Measurements from ENCODE around the gene CCNL2. TPM values are rescaled to one million over a fixed set of nuclear protein-coding genes. Genes with fewer than 3 reads are reported as not detected.
"Not testable (repeated sequence)": the region's sequence is repeated elsewhere in the genome, so short reads cannot be mapped to it uniquely, and the experiment has no call there.

CCNL2 gene
- total RNA-seq, 6 experiments from 2014 or later, result 80.8 to 127 (median 101) TPM

GRCh38 chr1:1406821-1407635 is 7.9 kb upstream of the CCNL2 start, which contains the start of gene MRPL20:
MRPL20 (minus strand) TSS chr1:1407293; CDS start chr1:1407217, 76 bp downstream.
- intact Hi-C loops (cut with DNase I), result loop anchor here in 1 of 2 donors (5.0 kb wide), 1 partner anchor 35 kb away; no protein-coding TSS in a partner anchor
- H3K36me3 ChIP-seq, result peaks cover 0 to 26% (median 4%) of the 10 kb centered on the region in 4 donors
- TF ChIP-seq CTCF (IDR thresholded peaks at IDR 0.05), result no peak
- peak; percentile 82 for TF ChIP-seq POLR2A (IDR thresholded peaks at IDR 0.05)
- H3K27ac ChIP-seq, result peak within 1 kb of the TSS; percentile 65 to 82 (median 68)
- peak within 1 kb of the TSS; percentile 92 to 100 (median 100) for H3K4me3 ChIP-seq
- no peaks in the 10 kb centered on the region for H3K9me3 ChIP-seq
- ATAC-seq (peak; percentile 95 to 98 (median 98)), DNase-seq (peak; percentile 95 to 96 (median 96))
- 3% methylated on average over 6 of the region's 98 CpGs for WGBS (ENCODE audit: insufficient coverage, low coverage, low lambda C conversion rate, missing lambda C conversion rate)
- peaks cover 0 to 43% (median 15%) of the 10 kb centered on the region in 4 donors for H3K4me1 ChIP-seq
- no peaks in the 10 kb centered on the region for H3K27me3 ChIP-seq

GRCh38 chr1:1406101-1406820 is 7.1 kb upstream of the CCNL2 start:
- peaks cover 0 to 34% (median 6%) of the 10 kb centered on the region in 4 donors for H3K36me3 ChIP-seq
- no peaks in the 10 kb centered on the region for H3K27me3 ChIP-seq
- intact Hi-C loops (cut with DNase I), result loop anchor here in 1 of 2 donors (5.0 kb wide), 1 partner anchor 36 kb away; no protein-coding TSS in a partner anchor
- DNase-seq (no peak), ATAC-seq (peak in 1 of 4 donors; percentile 3)
- peak overlapping the region; percentile 92 to 100 (median 100) for H3K4me3 ChIP-seq
- no peaks in the 10 kb centered on the region for H3K9me3 ChIP-seq
- peak overlapping the region; percentile 65 to 82 (median 68) for H3K27ac ChIP-seq
- WGBS (ENCODE audit: insufficient coverage, low coverage, low lambda C conversion rate, missing lambda C conversion rate), result 28% methylated on average over 29 of the region's 43 CpGs
- H3K4me1 ChIP-seq, result peaks cover 0 to 50% (median 18%) of the 10 kb centered on the region in 4 donors
- TF ChIP-seq CTCF (IDR thresholded peaks at IDR 0.05) (no peak), POLR2A (IDR thresholded peaks at IDR 0.05) (no peak)

GRCh38 chr1:1403653-1404052 is 4.5 kb upstream of the CCNL2 start:
- WGBS (ENCODE audit: insufficient coverage, low coverage, low lambda C conversion rate, missing lambda C conversion rate), result 77% methylated on average over 5 of the region's 7 CpGs
- Histone ChIP-seq H3K27me3 (no peaks in the 10 kb centered on the region), H3K4me3 (no peak overlapping the region), H3K9me3 (no peaks in the 10 kb centered on the region), H3K4me1 (peaks cover 0 to 59% (median 19%) of the 10 kb centered on the region in 4 donors), H3K36me3 (peaks cover 0 to 36% (median 7%) of the 10 kb centered on the region in 4 donors), H3K27ac (no peak overlapping the region)
- intact Hi-C loops (cut with DNase I), result no loop called here
- no peak for ATAC-seq
- TF ChIP-seq POLR2A (IDR thresholded peaks at IDR 0.05), result no peak
- TF ChIP-seq CTCF (IDR thresholded peaks at IDR 0.05), result no peak
- no peak for DNase-seq

GRCh38 chr1:1402901-1403392 is 3.8 kb upstream of the CCNL2 start:
- H3K4me3 ChIP-seq; H3K27ac ChIP-seq; H3K9me3 ChIP-seq; DNase-seq; intact Hi-C loops (cut with DNase I); ATAC-seq; H3K27me3 ChIP-seq: not testable (repeated sequence)
- Histone ChIP-seq H3K4me1 (peaks cover 0 to 56% (median 15%) of the 10 kb centered on the region in 4 donors), H3K36me3 (peaks cover 0 to 36% (median 7%) of the 10 kb centered on the region in 4 donors)
- WGBS (ENCODE audit: insufficient coverage, low coverage, low lambda C conversion rate, missing lambda C conversion rate), result 77% methylated on average over 8 of the region's 9 CpGs

Measured in right lobe of liver (tissue), 6 donors.